Nephron progenitor cell (in vitro differentiated cells): ENCODE measurements around the gene HOXD12.
A peak's percentile ranks its signal among the peaks of the same experiment; 100 is the strongest.

Experiments used
- DNase-seq: peaks from one replicate; pipeline ENCODE4 v3.0.0; 2021
- H3K27ac Mint-ChIP-seq: 2 replicates; pipeline ENCODE4 v1.8.0; 2021; ENCODE audit warnings: mild to moderate bottlenecking, moderate library complexity, mixed read lengths
- H3K27me3 Mint-ChIP-seq: 2 replicates; pipeline ENCODE4 v1.8.0; 2021; ENCODE audit warnings: mild to moderate bottlenecking, low read depth, mixed read lengths; ENCODE audit not compliant: poor library complexity
- H3K36me3 Mint-ChIP-seq: 2 replicates; pipeline ENCODE4 v1.8.0; 2021; ENCODE audit warnings: low read depth, mixed read lengths
- H3K4me1 Mint-ChIP-seq: 2 replicates; pipeline ENCODE4 v1.8.0; 2021; ENCODE audit warnings: mixed read lengths
- H3K4me3 Mint-ChIP-seq: 2 replicates; pipeline ENCODE4 v1.8.0; 2021; ENCODE audit warnings: mild to moderate bottlenecking, moderate library complexity, mixed read lengths
- H3K9me3 Mint-ChIP-seq: 2 replicates; pipeline ENCODE4 v1.8.0; 2021; ENCODE audit warnings: mild to moderate bottlenecking, moderate library complexity, mixed read lengths
- TF ChIP-seq, protein P1 (sequence below): fragments of 200-600 bp; sonication (generic); IDR thresholded peaks from 2 replicates; pipeline ENCODE4 v1.5.0; 2021; ENCODE audit warnings: antibody characterized with exemption

The HOXD12 gene

DNA sequence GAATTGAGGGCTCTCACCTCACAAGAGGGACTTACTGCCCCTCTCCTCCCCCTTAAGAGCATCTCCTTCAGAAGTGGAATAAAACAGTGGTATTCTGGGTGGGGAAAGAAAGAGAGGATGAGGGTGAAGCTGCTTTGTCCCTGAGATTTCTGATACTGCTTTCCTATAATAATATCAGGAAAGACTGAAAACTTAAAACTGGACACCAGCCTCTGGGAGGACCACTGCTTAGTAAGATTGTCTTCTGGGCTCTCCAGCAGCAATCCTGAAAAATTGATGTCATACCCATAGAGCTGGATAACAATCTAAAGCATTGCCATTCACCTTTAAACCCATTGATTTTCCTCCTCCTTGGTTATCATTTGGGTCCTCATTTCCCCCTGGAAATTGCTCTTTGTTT is 47.0 kb downstream of the HOXD12 start:
- Mint-ChIP-seq H3K9me3 (no peaks in the 10 kb centered on the region), H3K4me3 (peak overlapping the region; percentile 100)
- TF ChIP-seq, protein P1, sequence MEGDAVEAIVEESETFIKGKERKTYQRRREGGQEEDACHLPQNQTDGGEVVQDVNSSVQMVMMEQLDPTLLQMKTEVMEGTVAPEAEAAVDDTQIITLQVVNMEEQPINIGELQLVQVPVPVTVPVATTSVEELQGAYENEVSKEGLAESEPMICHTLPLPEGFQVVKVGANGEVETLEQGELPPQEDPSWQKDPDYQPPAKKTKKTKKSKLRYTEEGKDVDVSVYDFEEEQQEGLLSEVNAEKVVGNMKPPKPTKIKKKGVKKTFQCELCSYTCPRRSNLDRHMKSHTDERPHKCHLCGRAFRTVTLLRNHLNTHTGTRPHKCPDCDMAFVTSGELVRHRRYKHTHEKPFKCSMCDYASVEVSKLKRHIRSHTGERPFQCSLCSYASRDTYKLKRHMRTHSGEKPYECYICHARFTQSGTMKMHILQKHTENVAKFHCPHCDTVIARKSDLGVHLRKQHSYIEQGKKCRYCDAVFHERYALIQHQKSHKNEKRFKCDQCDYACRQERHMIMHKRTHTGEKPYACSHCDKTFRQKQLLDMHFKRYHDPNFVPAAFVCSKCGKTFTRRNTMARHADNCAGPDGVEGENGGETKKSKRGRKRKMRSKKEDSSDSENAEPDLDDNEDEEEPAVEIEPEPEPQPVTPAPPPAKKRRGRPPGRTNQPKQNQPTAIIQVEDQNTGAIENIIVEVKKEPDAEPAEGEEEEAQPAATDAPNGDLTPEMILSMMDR = no peak

DNA sequence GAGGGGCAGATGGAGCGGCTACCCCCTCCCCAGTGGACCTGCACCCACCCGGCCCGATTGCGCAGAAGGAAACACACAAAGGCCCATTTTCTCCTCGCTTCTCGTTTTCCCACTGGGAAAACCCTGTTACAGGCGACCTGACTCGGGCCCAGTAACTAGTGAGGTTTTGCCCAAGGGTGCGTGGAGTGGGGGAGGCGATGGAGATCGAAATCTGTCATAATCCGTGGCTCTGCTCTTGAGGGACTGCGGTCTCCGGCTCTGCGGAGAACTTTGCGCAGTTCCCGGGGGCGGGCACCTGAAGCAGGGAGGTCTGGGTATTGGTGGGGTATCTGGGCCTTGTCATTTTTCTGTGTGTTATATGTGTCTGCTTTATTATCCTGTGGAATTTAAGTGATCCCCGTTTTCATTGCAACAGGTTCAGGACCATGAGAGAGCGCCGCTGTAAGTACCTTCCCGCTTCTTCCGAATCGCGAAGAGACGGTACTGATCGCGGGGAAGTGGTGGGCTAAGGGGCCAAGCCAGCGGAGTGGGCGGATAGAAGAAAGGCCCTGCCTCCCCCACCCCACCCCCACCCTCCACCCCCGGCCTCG is 47.7 kb downstream of the HOXD12 start:
- H3K36me3 Mint-ChIP-seq = peaks cover 70% of the 10 kb centered on the region

More for the DNA sequence above, 47.0 kb downstream of the HOXD12 start:
- H3K36me3 Mint-ChIP-seq = peaks cover 70% of the 10 kb centered on the region
- H3K27ac Mint-ChIP-seq = peak overlapping the region; percentile 97
- no peak for DNase-seq
- H3K4me1 Mint-ChIP-seq = peaks cover 73% of the 10 kb centered on the region
- peaks cover under 1% of the 10 kb centered on the region for H3K27me3 Mint-ChIP-seq

DNA sequence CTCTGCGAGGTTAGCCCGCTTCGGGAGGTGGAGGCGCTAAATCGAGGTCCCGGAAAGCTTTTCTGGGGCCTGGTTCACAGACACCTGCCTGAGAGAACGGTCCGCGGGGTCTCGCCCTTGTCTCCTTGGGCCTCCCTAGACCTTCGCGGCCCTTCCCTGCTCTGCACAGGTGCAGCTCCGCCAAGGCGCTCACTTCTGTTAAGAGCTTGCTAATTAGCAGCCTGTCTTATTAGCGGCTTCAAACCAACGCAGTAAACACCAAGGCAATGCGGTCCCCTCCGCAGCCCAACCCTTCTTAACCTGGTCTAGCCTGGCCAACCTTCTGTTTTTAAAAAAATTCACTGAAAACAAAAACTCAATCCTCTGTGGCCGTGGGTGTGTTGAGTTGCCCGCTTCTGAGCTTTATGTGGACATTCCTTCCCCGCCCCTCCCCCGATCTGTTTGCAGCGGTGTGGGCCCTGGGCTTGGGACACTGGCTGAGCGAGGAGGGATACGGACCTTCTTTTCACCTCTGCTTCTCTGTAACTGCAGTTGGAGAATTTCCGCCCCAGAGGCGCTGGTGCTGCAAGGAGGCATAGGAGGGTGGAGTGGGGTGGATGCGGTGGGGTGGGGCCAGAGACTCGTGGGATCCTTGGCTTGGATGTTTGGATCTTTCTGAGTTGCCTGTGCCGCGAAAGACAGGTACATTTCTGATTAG is 48.4 kb downstream of the HOXD12 start:
- Mint-ChIP-seq H3K9me3 (no peaks in the 10 kb centered on the region), H3K36me3 (peaks cover 73% of the 10 kb centered on the region), H3K4me3 (peak overlapping the region; percentile 100), H3K27me3 (no peaks in the 10 kb centered on the region), H3K4me1 (peaks cover 66% of the 10 kb centered on the region), H3K27ac (peak overlapping the region; percentile 95)
- TF ChIP-seq, protein P1 = no peak
- DNase-seq = no peak

More for the DNA sequence above, 47.7 kb downstream of the HOXD12 start:
- peaks cover 67% of the 10 kb centered on the region for H3K4me1 Mint-ChIP-seq
- H3K9me3 Mint-ChIP-seq = no peaks in the 10 kb centered on the region
- TF ChIP-seq, protein P1 = no peak
- no peak for DNase-seq
- no peaks in the 10 kb centered on the region for H3K27me3 Mint-ChIP-seq
- peak overlapping the region; percentile 97 for H3K27ac Mint-ChIP-seq
- H3K4me3 Mint-ChIP-seq = peak overlapping the region; percentile 100

DNA sequence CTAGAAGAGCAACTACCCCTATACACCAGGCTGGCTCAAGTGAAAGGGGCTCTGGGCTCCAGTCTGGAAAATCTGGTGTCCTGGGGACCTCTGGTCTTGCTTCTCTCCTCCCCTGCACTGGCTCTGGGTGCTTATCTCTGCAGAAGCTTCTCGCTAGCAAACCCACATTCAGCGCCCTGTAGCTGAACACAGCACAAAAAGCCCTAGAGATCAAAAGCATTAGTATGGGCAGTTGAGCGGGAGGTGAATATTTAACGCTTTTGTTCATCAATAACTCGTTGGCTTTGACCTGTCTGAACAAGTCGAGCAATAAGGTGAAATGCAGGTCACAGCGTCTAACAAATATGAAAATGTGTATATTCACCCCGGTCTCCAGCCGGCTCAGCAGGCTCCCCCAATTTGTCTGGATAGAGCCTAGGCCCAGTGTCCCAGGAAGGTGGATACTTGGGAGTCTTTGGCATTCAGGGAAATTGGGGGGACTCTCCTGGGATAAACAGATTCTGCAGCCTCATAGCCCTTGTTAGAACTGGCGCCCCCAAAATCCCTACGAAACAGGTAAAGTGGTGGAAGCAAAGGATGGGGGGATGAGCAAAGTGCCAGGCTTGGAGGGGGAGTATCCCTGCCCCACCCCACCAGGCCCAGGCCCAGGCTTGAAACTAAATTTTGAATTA is 49.3 kb downstream of the HOXD12 start:
- Mint-ChIP-seq H3K4me1 (peaks cover 66% of the 10 kb centered on the region), H3K27me3 (no peaks in the 10 kb centered on the region), H3K27ac (peak overlapping the region; percentile 95), H3K4me3 (peak overlapping the region; percentile 100), H3K9me3 (no peaks in the 10 kb centered on the region), H3K36me3 (peaks cover 74% of the 10 kb centered on the region)
- TF ChIP-seq, protein P1 = no peak
- DNase-seq = no peak

GRCh38 chr2:176149481-176149938 is 49.9 kb downstream of the HOXD12 start:
- Mint-ChIP-seq H3K27ac (peak overlapping the region; percentile 95), H3K4me1 (peaks cover 66% of the 10 kb centered on the region), H3K27me3 (no peaks in the 10 kb centered on the region), H3K4me3 (peak overlapping the region; percentile 100), H3K9me3 (no peaks in the 10 kb centered on the region), H3K36me3 (peaks cover 77% of the 10 kb centered on the region)
- TF ChIP-seq, protein P1 = no peak
- DNase-seq = no peak
